Measurements from ENCODE around the gene C8A. TPM values are rescaled to one million over a fixed set of nuclear protein-coding genes. Genes with fewer than 3 reads are reported as not detected.

Gene C8A
- total and polyA plus RNA-seq, 2 of the 13 experiments (the other 11 are each of a cell fraction or from before 2014, with no cell fraction given) = 10.5 to 15.0 TPM

DNA sequence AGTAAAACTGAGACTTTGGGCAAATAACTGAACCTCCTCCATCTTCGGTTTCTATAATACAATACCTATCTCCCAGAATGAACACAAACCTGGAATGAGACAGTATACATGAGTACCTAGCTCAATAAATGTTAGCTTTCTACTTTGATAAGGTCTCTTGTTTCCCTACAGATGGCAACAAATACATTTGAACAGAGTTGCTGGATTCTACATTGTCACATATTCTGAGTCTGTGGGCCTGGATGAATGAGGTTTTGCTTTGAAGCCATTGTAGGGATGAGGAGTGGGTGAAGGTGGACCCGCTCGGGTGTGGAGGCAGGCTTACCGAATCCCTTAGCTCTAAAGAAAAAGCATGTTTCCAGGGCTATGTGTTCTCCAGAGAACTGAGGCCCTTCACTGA, 21.5 kb upstream of the C8A start:
- DNase-seq (ENCODE audit: low spot score) = no peak
- WGBS (ENCODE audit: low lambda C conversion rate) = 93% methylated on average over 4 of the region's 4 CpGs
- in situ Hi-C loops (cut with HindIII; ENCODE audit: extremely low pct_ligation_motif_present, low pct_unique_long_range_greater_than_20kb) (loop anchor here (5.0 to 25.0 kb wide), 4 partner anchors 134 to 1204 kb away; partner anchors contain the start of gene C8B), intact Hi-C loops (cut with micrococcal nuclease; ENCODE audit: unreplicated experiment) (loop anchor here (2.0 kb wide), 1 partner anchor 508 kb away; no protein-coding TSS in a partner anchor)
- FAIRE-seq = no peak
- H3K4me3 ChIP-seq (replicated peaks in 1 of 3; ENCODE audit: insufficient read depth in 1 of 3, low read depth in 2 of 3, low read length in 3 of 3) = no peak overlapping the region
- ChIA-PET CTCF (ENCODE audit: low intra/inter-chr PET ratio, low total read pairs) (interaction anchor here (4.3 kb wide), 1 partner anchor 135 kb away, joined by 51 read pairs; no protein-coding TSS in a partner anchor), POLR2A (interaction anchor here (0.6 to 2.0 kb wide), 5 partner anchors 14 to 133 kb away, joined by 3 to 5 read pairs (median 3); partner anchors contain the start of genes C8A, C8B and FYB2)
- no peaks in the 10 kb centered on the region for H3K27me3 ChIP-seq (ENCODE audit: control insufficient read depth in 1 of 2, insufficient read depth in 2 of 2, low read length in 2 of 2)
- no peaks in the 10 kb centered on the region for H3K36me3 ChIP-seq (replicated peaks in 1 of 2; ENCODE audit: control insufficient read depth in 1 of 2, insufficient read depth in 2 of 2, low read length in 2 of 2)
- no peak for ATAC-seq
- peak overlapping the region; percentile 3 for H3K27ac ChIP-seq (ENCODE audit: extremely low read length, insufficient read depth, low read length)
- H3K9ac ChIP-seq (ENCODE audit: insufficient read depth, low read depth, low read length) = no peak overlapping the region
- no peak overlapping the region for H2AFZ ChIP-seq (ENCODE audit: low read length)
- no peak overlapping the region for H3K4me2 ChIP-seq (ENCODE audit: low read depth, low read length)
- no peak for TF ChIP-seq HNRNPH1 (optimal IDR thresholded peaks at IDR 0.05; ENCODE audit: low read depth, low read length)
- TF ChIP-seq ZNF205 (CRISPR knock-in tag; IDR thresholded peaks at IDR 0.05) = no peak
- TF ChIP-seq, protein P1, sequence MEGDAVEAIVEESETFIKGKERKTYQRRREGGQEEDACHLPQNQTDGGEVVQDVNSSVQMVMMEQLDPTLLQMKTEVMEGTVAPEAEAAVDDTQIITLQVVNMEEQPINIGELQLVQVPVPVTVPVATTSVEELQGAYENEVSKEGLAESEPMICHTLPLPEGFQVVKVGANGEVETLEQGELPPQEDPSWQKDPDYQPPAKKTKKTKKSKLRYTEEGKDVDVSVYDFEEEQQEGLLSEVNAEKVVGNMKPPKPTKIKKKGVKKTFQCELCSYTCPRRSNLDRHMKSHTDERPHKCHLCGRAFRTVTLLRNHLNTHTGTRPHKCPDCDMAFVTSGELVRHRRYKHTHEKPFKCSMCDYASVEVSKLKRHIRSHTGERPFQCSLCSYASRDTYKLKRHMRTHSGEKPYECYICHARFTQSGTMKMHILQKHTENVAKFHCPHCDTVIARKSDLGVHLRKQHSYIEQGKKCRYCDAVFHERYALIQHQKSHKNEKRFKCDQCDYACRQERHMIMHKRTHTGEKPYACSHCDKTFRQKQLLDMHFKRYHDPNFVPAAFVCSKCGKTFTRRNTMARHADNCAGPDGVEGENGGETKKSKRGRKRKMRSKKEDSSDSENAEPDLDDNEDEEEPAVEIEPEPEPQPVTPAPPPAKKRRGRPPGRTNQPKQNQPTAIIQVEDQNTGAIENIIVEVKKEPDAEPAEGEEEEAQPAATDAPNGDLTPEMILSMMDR (CRISPR knock-in tag; IDR thresholded peaks at IDR 0.05) = peak; percentile 53
- TF ChIP-seq ZNF670 (CRISPR knock-in tag; IDR thresholded peaks at IDR 0.05; ENCODE audit: borderline replicate concordance) = no peak
- TF ChIP-seq HDAC1 (CRISPR knock-in tag; IDR thresholded peaks at IDR 0.05) = no peak
- no peak for TF ChIP-seq MAFG (CRISPR knock-in tag; IDR thresholded peaks at IDR 0.05)
- peak; percentile 60 for TF ChIP-seq STAG1 (CRISPR knock-in tag; IDR thresholded peaks at IDR 0.05)
- 0 out of 2 replicates have a peak, but pooled peaks have one; percentile 2 for TF ChIP-seq SMC3 (IDR thresholded peaks at IDR 0.05; ENCODE audit: low read length)
- TF ChIP-seq ZNF749 (CRISPR knock-in tag; IDR thresholded peaks at IDR 0.05; ENCODE audit: borderline replicate concordance) = no peak
- H3K79me2 ChIP-seq (ENCODE audit: insufficient read depth, low read length) = no peaks in the 10 kb centered on the region
- H3K4me1 ChIP-seq (ENCODE audit: insufficient read depth, low read length) = peaks cover 57% of the 10 kb centered on the region
- no TSS peak for BruUV-seq (replicated peaks)
- H3K9me3 ChIP-seq (ENCODE audit: low read length) = no peaks in the 10 kb centered on the region
- H4K20me1 ChIP-seq (ENCODE audit: insufficient read depth, low read length) = no peaks in the 10 kb centered on the region

Data from HepG2 (cell line).